HG03521 (cell line): ENCODE data around the gene R3HDML.

Experiments
- ATAC-seq: cut with Tn5 transposase; IDR thresholded peaks from one replicate; pipeline ENCODE4 v1.9.1; 2021; ENCODE audit warnings: mild to moderate bottlenecking, moderate library complexity; ENCODE audit not compliant: unreplicated experiment

The R3HDML gene

DNA sequence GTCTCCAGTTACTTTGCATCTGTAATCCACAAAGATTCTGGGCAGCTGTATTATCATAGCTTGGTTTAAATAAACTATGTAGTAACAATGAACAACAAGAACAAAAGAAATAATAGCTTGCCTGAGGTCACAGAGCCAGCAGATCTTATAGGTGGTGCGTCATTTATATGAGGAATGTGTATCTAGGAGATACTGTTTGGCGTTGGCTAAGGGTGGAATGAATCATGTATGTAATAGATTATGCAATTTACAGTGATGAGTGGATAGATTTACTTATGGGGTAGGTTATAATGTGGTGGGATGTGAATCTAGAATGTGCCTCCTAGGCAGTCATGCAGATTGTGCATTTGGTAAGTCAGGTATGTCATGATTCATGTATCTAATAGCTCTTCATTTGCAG, 61.5 kb downstream of the R3HDML start:
- no peak for ATAC-seq

GRCh38 chr20:44399446-44399845, 62.6 kb downstream of the R3HDML start:
- ATAC-seq, result no peak

- no peak for ATAC-seq
Measured at GRCh38 chr20:44400671-44400969, 63.8 kb downstream of the R3HDML start.
